ENCODE measurements around the gene PMEPA1.

The PMEPA1 gene

DNA sequence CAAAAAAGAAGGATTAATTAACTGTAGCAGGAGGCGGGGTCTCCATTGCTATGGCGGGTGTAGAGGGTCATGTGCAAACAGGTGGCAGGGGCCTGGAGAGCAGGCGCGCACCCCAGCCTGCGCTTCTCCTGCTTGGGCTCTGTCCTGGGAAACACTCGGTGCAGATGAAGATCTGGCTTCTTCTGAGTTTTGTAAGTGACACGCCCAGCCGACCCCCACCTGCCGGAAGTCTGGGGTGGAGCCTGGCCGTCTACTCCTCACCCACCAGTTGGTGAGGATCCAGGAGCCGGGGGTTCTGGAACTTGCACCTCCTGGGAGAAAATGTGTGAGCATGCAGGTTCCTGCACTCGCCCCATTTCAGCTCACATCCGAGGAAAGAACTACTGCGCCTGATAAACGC lies 19.3 kb downstream of the PMEPA1 start:
- no peak for TF ChIP-seq SIN3A (IDR thresholded peaks at IDR 0.05; ENCODE audit: borderline replicate concordance, insufficient read depth, low read length)
- TF ChIP-seq POLR2AphosphoS5 (IDR thresholded peaks at IDR 0.05; ENCODE audit: low read depth, low read length) = no peak
- TF ChIP-seq TAF1 (IDR thresholded peaks at IDR 0.05; ENCODE audit: borderline replicate concordance, insufficient read depth, low read length) = no peak
- TF ChIP-seq FOXP2 (optimal IDR thresholded peaks at IDR 0.05; ENCODE audit: borderline replicate concordance, extremely low read depth, extremely low read length, insufficient read depth) = no peak
- TF ChIP-seq, protein P1, sequence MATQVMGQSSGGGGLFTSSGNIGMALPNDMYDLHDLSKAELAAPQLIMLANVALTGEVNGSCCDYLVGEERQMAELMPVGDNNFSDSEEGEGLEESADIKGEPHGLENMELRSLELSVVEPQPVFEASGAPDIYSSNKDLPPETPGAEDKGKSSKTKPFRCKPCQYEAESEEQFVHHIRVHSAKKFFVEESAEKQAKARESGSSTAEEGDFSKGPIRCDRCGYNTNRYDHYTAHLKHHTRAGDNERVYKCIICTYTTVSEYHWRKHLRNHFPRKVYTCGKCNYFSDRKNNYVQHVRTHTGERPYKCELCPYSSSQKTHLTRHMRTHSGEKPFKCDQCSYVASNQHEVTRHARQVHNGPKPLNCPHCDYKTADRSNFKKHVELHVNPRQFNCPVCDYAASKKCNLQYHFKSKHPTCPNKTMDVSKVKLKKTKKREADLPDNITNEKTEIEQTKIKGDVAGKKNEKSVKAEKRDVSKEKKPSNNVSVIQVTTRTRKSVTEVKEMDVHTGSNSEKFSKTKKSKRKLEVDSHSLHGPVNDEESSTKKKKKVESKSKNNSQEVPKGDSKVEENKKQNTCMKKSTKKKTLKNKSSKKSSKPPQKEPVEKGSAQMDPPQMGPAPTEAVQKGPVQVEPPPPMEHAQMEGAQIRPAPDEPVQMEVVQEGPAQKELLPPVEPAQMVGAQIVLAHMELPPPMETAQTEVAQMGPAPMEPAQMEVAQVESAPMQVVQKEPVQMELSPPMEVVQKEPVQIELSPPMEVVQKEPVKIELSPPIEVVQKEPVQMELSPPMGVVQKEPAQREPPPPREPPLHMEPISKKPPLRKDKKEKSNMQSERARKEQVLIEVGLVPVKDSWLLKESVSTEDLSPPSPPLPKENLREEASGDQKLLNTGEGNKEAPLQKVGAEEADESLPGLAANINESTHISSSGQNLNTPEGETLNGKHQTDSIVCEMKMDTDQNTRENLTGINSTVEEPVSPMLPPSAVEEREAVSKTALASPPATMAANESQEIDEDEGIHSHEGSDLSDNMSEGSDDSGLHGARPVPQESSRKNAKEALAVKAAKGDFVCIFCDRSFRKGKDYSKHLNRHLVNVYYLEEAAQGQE (IDR thresholded peaks at IDR 0.05; ENCODE audit: insufficient read depth in 1 of 2, low read depth in 2 of 2, low read length in 2 of 2) = no peak

DNA sequence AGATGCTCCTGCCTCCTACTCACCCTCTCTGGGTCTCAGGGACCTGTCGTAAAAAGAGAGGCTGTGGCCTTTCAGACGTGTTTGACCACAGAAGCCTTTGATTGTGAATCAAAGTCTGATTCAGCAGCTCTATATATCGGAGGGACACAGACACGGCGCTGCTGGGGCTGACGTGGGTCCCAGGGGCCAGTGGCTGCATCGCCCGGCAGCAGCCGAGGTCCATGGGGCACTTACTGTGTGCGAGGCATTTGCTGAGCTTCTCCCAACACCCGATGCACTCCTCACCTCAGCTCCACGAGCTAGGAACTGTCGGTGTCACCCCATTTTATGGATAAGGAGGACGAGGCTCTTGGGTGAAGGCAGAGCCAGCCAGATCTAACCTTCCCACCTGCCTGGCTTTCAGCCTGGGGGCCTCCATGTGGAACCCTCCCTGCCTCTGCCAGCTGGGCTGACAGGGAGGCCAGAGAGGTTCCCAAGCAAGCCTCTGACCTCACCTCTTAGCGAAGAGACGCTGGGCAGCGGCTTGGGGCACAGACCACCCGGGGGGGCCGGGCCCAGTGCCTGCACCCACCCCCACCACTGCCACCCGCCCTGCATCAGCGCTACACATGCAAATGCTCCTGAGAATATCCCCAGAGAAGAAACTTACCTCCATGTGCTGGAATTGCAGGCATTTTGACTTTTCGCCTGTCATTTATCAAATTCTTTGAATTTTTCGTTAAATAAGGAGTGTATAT lies 19.9 kb downstream of the PMEPA1 start:
- TF ChIP-seq, protein P1 (IDR thresholded peaks at IDR 0.05; ENCODE audit: insufficient read depth in 1 of 2, low read depth in 2 of 2, low read length in 2 of 2) = no peak
- TF ChIP-seq SIN3A (IDR thresholded peaks at IDR 0.05; ENCODE audit: borderline replicate concordance, insufficient read depth, low read length) (no peak), TAF1 (IDR thresholded peaks at IDR 0.05; ENCODE audit: borderline replicate concordance, insufficient read depth, low read length) (no peak), POLR2AphosphoS5 (IDR thresholded peaks at IDR 0.05; ENCODE audit: low read depth, low read length) (no peak), FOXP2 (optimal IDR thresholded peaks at IDR 0.05; ENCODE audit: borderline replicate concordance, extremely low read depth, extremely low read length, insufficient read depth) (no peak)

DNA sequence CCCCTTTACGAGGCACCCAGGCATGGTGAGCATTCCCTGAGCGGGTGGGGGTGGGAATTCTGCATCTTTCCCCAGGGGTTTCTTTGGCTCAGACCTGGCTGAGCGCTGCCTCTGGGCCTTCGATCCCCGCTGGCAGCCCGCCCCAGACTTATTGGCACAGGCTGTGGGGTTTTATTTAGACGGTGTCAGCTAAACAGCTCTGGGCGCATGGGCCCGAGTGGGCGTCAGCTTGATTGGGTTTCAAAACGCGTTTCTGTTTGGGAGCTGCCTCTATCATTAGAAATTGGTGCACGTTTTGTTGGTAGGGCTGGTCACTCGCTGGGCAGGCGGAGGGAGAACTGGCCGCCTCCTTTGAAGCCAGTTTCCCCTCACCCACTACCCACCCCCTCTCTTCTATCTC lies 21.0 kb downstream of the PMEPA1 start:
- TF ChIP-seq TAF1 (IDR thresholded peaks at IDR 0.05; ENCODE audit: borderline replicate concordance, insufficient read depth, low read length) (no peak), POLR2AphosphoS5 (IDR thresholded peaks at IDR 0.05; ENCODE audit: low read depth, low read length) (no peak), SIN3A (IDR thresholded peaks at IDR 0.05; ENCODE audit: borderline replicate concordance, insufficient read depth, low read length) (no peak), FOXP2 (optimal IDR thresholded peaks at IDR 0.05; ENCODE audit: borderline replicate concordance, extremely low read depth, extremely low read length, insufficient read depth) (no peak)
- TF ChIP-seq, protein P1 (IDR thresholded peaks at IDR 0.05; ENCODE audit: insufficient read depth in 1 of 2, low read depth in 2 of 2, low read length in 2 of 2) = no peak

DNA sequence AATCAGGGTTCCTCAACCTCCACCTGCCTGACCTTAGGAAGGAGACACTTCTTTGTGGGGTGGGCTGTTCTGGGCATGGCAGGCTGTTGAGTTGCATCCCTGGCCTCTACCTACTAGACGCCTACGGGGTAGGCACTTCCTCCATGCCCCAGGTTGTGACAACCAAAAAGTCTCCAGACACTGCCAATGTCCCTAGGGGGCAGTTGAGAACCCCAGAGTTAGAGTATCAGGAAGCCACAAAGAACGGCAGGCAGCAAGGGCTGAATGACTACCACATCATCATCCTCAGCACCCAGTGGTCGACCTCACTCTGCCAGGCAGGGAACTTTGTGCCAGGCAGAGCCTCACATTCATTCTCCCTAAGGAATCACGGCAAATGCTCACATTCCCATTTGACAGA lies 21.5 kb downstream of the PMEPA1 start:
- TF ChIP-seq POLR2AphosphoS5 (IDR thresholded peaks at IDR 0.05; ENCODE audit: low read depth, low read length) = no peak
- TF ChIP-seq SIN3A (IDR thresholded peaks at IDR 0.05; ENCODE audit: borderline replicate concordance, insufficient read depth, low read length) = no peak
- TF ChIP-seq, protein P1 (IDR thresholded peaks at IDR 0.05; ENCODE audit: insufficient read depth in 1 of 2, low read depth in 2 of 2, low read length in 2 of 2) = no peak
- no peak for TF ChIP-seq TAF1 (IDR thresholded peaks at IDR 0.05; ENCODE audit: borderline replicate concordance, insufficient read depth, low read length)
- TF ChIP-seq FOXP2 (optimal IDR thresholded peaks at IDR 0.05; ENCODE audit: borderline replicate concordance, extremely low read depth, extremely low read length, insufficient read depth) = no peak

Data from PFSK-1 (cell line).